TTC549 (cell line): ENCODE results near the gene RBPJL.

Source experiments
- FAIRE-seq: peaks from 2 replicates; lab custom pipeline; 2012; peaks lifted over from hg19 to GRCh38; lab: Jason Lieb, UNC

Gene RBPJL

GRCh38 chr20:45362804-45363610, 56.4 kb downstream of the RBPJL start, which contains the start of gene SYS1:
TSS of gene SYS1 (plus strand) at chr20:45363156. CDS start at chr20:45363532, 376 bp downstream.
- FAIRE-seq: peak; percentile 58

- FAIRE-seq: no peak
These were observed 57.2 kb downstream of the RBPJL start for GRCh38 chr20:45363611-45364492.

- FAIRE-seq: no peak
These were observed 58.9 kb downstream of the RBPJL start for GRCh38 chr20:45365444-45365970.

GRCh38 chr20:45366192-45366591, 59.6 kb downstream of the RBPJL start:
- no peak for FAIRE-seq

- FAIRE-seq: no peak
These were observed 60.0 kb downstream of the RBPJL start for GRCh38 chr20:45366631-45367030.

- FAIRE-seq: no peak
These were observed 60.5 kb downstream of the RBPJL start for GRCh38 chr20:45367126-45367525.
